K562 (cell line): ENCODE measurements around the gene SLC35A2. TPM values are rescaled to one million over a fixed set of nuclear protein-coding genes. Genes with fewer than 3 reads are reported as not detected.

ENCODE experiments used
- CEBPG ChIP-seq, 3 experiments: fragments of 200-800 bp in 1 of 3; sonication (Bioruptor generic) in 1 of 3; sonication (generic) in 1 of 3; formaldehyde crosslinking in 1 of 3; IDR thresholded peaks in 2 of 3; conservative IDR thresholded peaks in 1 of 3; 2 replicates each; pipeline versions ENCODE4 v1.6.1 to v1.8.0; 2016 to 2022; ENCODE audit warnings: missing compliant biosample characterization in 2 of 3, missing genetic modification characterization in 2 of 3, mild to moderate bottlenecking in 1 of 3, missing genetic modification reagents in 1 of 3
- CREBBP ChIP-seq: IDR thresholded peaks from one replicate; pipeline ENCODE4 v1.6.1; 2012; ENCODE audit warnings: low read depth, mild to moderate bottlenecking, control low read depth, inconsistent platforms, low read length
- CTCF ChIP-seq, 3 experiments: IDR thresholded peaks in 2 of 3; conservative IDR thresholded peaks in 1 of 3; 2 replicates each; pipeline ENCODE4 v1.5.1; 2011 to 2012; ENCODE audit warnings: low read length in 3 of 3, mild to moderate bottlenecking in 3 of 3, control low read depth in 2 of 3, improper control_type of control experiment in 1 of 3, inconsistent platforms in 1 of 3, low read depth in 1 of 3, mixed read lengths in 1 of 3, moderate library complexity in 1 of 3; ENCODE audit not compliant: insufficient read depth in 2 of 3
- KAT8 ChIP-seq: fragments of 450-650 bp; IDR thresholded peaks from 2 replicates; pipeline ENCODE4 v1.6.1; 2016; ENCODE audit warnings: low read depth, mild to moderate bottlenecking
- KDM1A ChIP-seq, 2 experiments: fragments of 450-650 bp; IDR thresholded peaks; 2 replicates each; pipeline ENCODE4 v1.6.1; 2016; ENCODE audit warnings: mild to moderate bottlenecking in 2 of 2
- KDM4B ChIP-seq, 2 experiments: fragments of 450-650 bp in 1 of 2; sonication (generic) in 1 of 2; IDR thresholded peaks; 2 replicates each; pipeline ENCODE4 v1.6.1; 2016 to 2017; ENCODE audit warnings: borderline replicate concordance in 2 of 2, antibody characterized with exemption in 1 of 2, low read depth in 1 of 2, mild to moderate bottlenecking in 1 of 2
- KHSRP ChIP-seq: fragments of 450-650 bp; IDR thresholded peaks from 2 replicates; pipeline ENCODE4 v1.6.1; 2017
- NFE2 ChIP-seq: IDR thresholded peaks from 2 replicates; pipeline ENCODE4 v1.6.1; 2014; ENCODE audit warnings: antibody characterized with exemption, low read depth
- NFIC ChIP-seq: fragments of 450-650 bp; IDR thresholded peaks from 2 replicates; pipeline ENCODE4 v1.6.1; 2017; ENCODE audit warnings: mild to moderate bottlenecking, inconsistent platforms
- NRF1 ChIP-seq, 2 experiments: fragments of 450-650 bp; IDR thresholded peaks in 1 of 2; conservative IDR thresholded peaks in 1 of 2; 2 replicates each; pipeline ENCODE4 v1.6.1; 2014; ENCODE audit warnings: mild to moderate bottlenecking in 2 of 2
- XRCC4 ChIP-seq: IDR thresholded peaks from one replicate; pipeline ENCODE4 v1.6.1; 2011; ENCODE audit not compliant: insufficient read depth, insufficient read length; ENCODE audit errors: extremely low read depth
- ZBTB7A ChIP-seq: IDR thresholded peaks from 2 replicates; pipeline ENCODE4 v1.6.1; 2011; ENCODE audit warnings: low read depth, mild to moderate bottlenecking, low read length, moderate library complexity, borderline replicate concordance; ENCODE audit not compliant: control insufficient read depth
- ZNF197 ChIP-seq: fragments of 200-800 bp; sonication (Bioruptor generic); IDR thresholded peaks from 2 replicates; pipeline ENCODE4 v1.6.1; 2016; ENCODE audit warnings: low read depth, missing genetic modification characterization, missing compliant biosample characterization
- ZNF561 ChIP-seq: fragments of 450-650 bp; formaldehyde crosslinking; conservative IDR thresholded peaks from 2 replicates; pipeline ENCODE4 v1.4.0; 2020; ENCODE audit warnings: mild to moderate bottlenecking, moderate library complexity
- ZNF57 ChIP-seq: fragments of 450-650 bp; formaldehyde crosslinking; IDR thresholded peaks from 2 replicates; pipeline ENCODE4 v1.4.0; 2020; ENCODE audit warnings: mild to moderate bottlenecking, moderate library complexity
- ZSCAN29 ChIP-seq: fragments of 450-650 bp; IDR thresholded peaks from 2 replicates; pipeline ENCODE4 v1.6.1; 2017
- polyA plus RNA-seq, 8 experiments: library from polyadenylated mRNA; depleted of rRNA in 4 of 8; stranded (reverse) in 5 of 8; unstranded in 3 of 8; fragments of >200 nt; fragmentation: Nextera tagmentation in 2 of 8; fragmentation: Illumina TruSeq in 1 of 8; extraction: Ambion mirVana in 2 of 8; extraction: Trizol in 1 of 8; gene quantifications; 2 replicates each; pipeline versions ENCODE4 v1.2.1 to v1.2.3, GENCODE V29; 2011 to 2014; ENCODE audit warnings: inconsistent platforms in 1 of 8, missing spikeins in 1 of 8
- total RNA-seq, 7 experiments: library from RNA; depleted of rRNA in 6 of 7; stranded (reverse); fragments of >200 nt in 6 of 7; fragmentation: Illumina TruSeq in 2 of 7; extraction: Trizol in 2 of 7; gene quantifications; 2 replicates each; pipeline versions ENCODE4 v1.2.1 to v1.2.3, GENCODE V29; 2011 to 2021; ENCODE audit warnings: low replicate concordance in 1 of 7
- TF ChIP-seq, protein P1 (sequence below): fragments of 250-450 bp; sonication (Bioruptor Pico); IDR thresholded peaks from 2 replicates; pipeline ENCODE4 v1.8.0; 2022; ENCODE audit warnings: moderate library complexity, mild to moderate bottlenecking, inconsistent platforms

SLC35A2 gene
- total and polyA plus RNA-seq, 9 of the 15 experiments (the other 6 are each of a cell fraction or from before 2014, with no cell fraction given): 3.3 to 38.9 (median 20.0) TPM

- TF ChIP-seq KAT8 (no peak), KDM4B (IDR thresholded peaks at IDR 0.05; ENCODE audit: borderline replicate concordance in 2 of 2, low read depth in 1 of 2) (no peak), XRCC4 (no peak), ZNF561 (CRISPR knock-in tag) (no peak), ZNF197 (CRISPR knock-in tag) (no peak), ZNF57 (no peak), KDM1A (IDR thresholded peaks at IDR 0.05) (no peak), CREBBP (no peak), ZSCAN29 (no peak), CTCF (IDR thresholded peaks at IDR 0.05 in 2 of 3, conservative IDR thresholded peaks at IDR 0.05 in 1 of 3; ENCODE audit: insufficient read depth in 2 of 3, low read depth in 1 of 3, low read length in 3 of 3) (no peak), ZBTB7A (peak; percentile 43; the same call in 1 of the 2 replicates), CEBPG (CRISPR knock-in tag; IDR thresholded peaks at IDR 0.05) (no peak), CEBPG (tag; conservative IDR thresholded peaks at IDR 0.05 in 1 of 2, IDR thresholded peaks at IDR 0.05 in 1 of 2) (no peak), NFIC (no peak), KHSRP (no peak), NFE2 (no peak), NRF1 (conservative IDR thresholded peaks at IDR 0.05 in 1 of 2, IDR thresholded peaks at IDR 0.05 in 1 of 2) (peak; percentile 86 to 88)
- TF ChIP-seq, protein P1, sequence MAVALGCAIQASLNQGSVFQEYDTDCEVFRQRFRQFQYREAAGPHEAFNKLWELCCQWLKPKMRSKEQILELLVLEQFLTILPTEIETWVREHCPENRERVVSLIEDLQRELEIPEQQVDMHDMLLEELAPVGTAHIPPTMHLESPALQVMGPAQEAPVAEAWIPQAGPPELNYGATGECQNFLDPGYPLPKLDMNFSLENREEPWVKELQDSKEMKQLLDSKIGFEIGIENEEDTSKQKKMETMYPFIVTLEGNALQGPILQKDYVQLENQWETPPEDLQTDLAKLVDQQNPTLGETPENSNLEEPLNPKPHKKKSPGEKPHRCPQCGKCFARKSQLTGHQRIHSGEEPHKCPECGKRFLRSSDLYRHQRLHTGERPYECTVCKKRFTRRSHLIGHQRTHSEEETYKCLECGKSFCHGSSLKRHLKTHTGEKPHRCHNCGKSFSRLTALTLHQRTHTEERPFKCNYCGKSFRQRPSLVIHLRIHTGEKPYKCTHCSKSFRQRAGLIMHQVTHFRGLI: no peak
- TF ChIP-seq, all 486 proteins: peak for 8
Observed at GRCh38 chrX:48958635-48959094, 47.2 kb upstream of the SLC35A2 start (continued).
